HG03354 (cell line): ENCODE data around the gene CELSR3.

ENCODE experiments used
- ATAC-seq: cut with Tn5 transposase; IDR thresholded peaks from one replicate; pipeline ENCODE4 v1.9.1; 2021; ENCODE audit warnings: mild to moderate bottlenecking; ENCODE audit not compliant: unreplicated experiment, poor library complexity, severe bottlenecking

The CELSR3 gene

DNA sequence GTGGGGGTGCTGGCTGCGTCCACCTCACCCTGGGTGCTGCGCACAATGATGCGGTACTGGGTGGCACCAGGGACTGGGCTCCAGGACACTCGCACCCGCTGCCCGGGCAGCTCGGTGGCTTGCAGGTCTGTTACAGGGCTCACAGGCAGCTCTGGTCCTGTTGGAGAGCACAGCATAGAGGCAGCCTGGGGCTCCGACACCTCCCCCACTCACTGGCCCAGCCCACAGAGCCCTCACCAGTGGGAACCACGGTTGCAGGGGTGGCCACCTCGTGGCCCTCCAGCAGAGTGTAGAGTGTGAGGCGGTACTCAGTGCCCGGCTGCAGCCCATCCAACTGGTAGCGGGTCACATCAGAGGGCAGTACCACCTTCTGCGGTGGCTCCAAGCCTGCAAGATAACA lies 71.2 kb downstream of the CELSR3 start:
- no peak for ATAC-seq

- ATAC-seq: no peak
Observed at GRCh38 chr3:48588230-48588629, 74.5 kb downstream of the CELSR3 start.

- ATAC-seq: no peak
Observed at GRCh38 chr3:48587686-48588085, 75.0 kb downstream of the CELSR3 start.
